Medulla oblongata (tissue), 1 donor: ENCODE results near the gene SYT3.

Experiments used
- DNase-seq: peaks from one replicate; pipeline ENCODE4 v3.0.0-alpha.2; 2015; ENCODE audit errors: extremely low spot score

SYT3 gene, protein sequence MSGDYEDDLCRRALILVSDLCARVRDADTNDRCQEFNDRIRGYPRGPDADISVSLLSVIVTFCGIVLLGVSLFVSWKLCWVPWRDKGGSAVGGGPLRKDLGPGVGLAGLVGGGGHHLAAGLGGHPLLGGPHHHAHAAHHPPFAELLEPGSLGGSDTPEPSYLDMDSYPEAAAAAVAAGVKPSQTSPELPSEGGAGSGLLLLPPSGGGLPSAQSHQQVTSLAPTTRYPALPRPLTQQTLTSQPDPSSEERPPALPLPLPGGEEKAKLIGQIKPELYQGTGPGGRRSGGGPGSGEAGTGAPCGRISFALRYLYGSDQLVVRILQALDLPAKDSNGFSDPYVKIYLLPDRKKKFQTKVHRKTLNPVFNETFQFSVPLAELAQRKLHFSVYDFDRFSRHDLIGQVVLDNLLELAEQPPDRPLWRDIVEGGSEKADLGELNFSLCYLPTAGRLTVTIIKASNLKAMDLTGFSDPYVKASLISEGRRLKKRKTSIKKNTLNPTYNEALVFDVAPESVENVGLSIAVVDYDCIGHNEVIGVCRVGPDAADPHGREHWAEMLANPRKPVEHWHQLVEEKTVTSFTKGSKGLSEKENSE

DNA sequence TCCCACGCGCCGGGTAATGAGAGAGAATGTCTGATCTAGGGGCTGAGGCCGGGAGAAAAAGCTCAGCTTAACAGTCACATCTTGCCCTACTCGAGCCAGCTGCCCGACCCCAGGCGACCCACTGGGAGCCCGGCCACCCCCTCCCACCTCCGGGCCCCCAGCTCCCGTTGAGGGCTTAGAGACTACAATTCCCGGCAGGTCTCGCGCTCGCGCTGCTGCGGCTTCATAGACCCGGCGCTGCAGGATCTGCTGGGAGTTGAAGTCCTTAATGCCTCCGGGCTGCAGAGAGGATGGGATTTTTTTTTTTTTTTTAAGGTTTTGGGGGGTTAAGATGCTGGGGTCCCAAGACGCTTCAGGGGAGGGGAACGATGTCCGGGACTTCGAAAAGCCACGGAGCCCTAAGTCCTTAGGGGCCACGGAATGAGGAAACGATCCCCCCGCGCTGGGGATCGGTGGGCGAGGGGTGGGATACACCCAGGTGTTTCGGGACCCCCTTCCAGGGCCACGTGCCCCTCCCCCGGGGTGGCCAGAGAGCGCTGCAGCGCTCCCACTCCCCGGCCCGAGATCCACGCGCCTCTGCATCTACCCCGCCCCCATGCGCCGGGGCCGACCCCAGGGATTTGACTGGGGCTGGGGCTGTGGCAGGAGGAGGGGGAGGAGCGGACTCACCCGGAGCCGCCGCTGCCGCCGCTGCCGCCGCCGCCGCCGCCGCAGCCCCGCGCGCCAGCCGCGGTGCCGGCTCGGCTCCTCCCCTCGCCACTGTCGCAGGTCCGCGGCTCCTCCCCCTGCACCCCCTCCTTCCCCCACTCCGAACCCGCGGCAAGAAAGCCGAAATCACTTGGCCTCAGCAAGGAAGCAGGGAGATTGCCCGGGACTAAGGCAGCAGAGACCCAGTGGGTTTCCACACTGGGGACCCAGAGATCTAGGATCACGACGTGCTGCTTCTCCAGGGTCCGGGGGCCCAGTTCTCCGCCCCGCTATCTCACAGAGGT is at the start of gene SYT3:
Gene SYT3, minus strand, starts transcription at position 761 of the 992 bp plus-strand sequence. CDS start 2,470 bp downstream, outside the sequence.
- peak; percentile 66 for DNase-seq

GRCh38 chr19:50688766-50689165 is 49.1 kb upstream of the SYT3 start:
- DNase-seq = no peak

DNA sequence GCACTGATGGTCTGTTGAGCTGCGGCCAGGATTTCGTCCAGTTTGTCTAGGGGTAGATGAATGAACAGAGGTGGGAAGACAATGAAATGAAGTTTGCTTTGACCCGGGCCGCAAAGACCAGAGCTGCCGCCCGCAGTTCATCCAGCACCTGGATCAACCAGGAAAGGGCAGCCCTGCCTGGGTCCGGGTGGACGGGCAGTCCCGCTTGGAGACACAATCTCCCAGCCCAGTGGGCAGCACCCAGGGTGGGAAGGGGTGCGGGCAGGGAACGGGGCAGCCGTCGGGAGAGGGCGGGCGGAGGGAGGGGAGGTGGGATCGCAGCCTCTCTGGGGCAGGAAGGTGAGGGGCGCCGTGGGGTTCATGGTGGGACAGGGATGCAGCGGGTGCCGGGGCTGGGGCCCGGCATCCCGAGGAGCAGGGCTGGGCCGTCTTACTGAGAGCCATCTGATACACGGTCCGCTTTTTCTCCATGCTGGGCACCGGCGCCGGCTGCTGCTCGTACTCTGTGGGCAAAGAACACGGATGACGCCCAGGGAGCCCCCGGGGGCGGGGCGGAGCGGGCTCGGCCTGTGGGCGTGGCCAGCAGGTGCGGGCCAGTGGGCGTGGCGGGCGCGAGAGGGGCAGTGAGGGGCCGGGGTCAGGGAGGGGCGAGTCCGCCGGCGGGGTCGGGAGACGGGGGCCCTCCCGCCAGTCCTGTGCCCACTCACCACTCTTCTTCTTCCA is 46.8 kb upstream of the SYT3 start:
- no peak for DNase-seq

DNA sequence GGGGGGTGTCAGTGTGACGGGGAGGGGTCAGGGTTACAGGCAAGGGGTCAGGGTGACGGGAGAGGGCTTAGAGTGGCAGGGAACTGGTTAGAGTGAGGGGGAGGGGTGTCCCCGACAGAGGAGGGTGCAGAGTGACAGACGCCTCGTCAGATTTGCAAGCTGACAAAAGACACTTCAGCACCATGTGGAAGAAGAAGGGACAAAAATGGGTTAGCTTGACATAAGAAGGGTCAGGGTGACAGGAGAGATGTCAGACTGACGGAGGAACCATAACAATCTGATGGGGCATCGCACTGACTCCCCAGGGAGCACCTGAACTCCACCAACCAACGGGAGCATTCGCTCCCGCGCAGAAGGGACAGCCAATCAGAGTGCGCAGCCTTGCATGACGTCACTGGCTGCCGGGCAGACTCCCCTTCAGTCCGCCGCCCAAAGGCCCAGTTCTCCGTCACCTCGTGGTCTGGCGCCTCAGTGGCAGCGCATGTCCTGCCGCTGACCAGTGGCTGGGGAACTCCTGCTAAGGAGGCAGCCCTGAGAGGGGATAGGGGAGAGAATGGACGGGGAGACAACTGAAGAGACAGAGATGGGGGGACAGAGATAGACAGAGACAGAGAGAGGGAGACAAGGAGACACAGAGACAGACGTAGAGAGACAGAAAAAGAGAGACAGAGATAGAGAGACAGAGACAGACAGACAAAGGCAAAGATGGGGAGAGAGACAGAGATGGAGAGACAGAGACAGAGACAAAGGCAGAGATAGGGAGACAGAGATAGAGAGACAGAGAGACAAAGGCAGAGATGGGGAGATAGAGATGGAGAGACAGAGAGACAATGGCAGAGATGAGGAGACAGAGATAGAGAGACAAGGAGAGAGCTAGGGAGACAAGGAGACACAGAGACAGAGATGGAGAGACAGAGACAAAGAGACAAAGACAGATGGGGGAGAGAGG is 39.8 kb upstream of the SYT3 start:
- DNase-seq = peak; percentile 86

GRCh38 chr19:50678323-50678722 is 38.6 kb upstream of the SYT3 start:
- no peak for DNase-seq

- DNase-seq = no peak
These were observed 38.0 kb upstream of the SYT3 start for GRCh38 chr19:50677636-50678035.

DNA sequence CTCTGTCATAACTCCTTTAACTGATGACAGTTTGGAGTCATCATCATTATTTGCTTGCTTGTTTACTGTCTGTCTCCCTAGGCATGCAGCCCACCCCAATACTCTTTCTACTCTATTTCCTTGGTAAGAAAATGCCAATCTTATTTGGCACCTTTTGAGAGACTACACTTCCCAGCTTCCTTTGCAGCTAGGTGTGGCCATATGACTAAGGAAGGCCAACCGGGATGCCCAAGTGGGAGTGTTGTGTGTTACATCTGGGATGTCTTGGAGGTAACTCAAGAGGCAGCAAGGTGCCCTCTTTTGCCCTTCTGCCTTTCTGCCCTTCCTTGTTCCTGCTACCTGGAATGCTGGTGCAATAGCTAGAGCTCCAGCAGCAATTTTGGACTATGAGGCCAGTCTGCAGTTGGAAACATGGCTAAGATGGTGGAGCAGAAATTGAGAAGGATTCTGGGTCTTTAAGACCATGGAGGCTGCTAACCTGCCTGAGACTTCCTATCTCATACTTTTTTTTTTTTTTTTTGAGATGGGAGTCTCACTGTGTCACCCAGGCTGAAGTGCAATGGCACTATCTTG is 37.0 kb upstream of the SYT3 start:
- no peak for DNase-seq

DNA sequence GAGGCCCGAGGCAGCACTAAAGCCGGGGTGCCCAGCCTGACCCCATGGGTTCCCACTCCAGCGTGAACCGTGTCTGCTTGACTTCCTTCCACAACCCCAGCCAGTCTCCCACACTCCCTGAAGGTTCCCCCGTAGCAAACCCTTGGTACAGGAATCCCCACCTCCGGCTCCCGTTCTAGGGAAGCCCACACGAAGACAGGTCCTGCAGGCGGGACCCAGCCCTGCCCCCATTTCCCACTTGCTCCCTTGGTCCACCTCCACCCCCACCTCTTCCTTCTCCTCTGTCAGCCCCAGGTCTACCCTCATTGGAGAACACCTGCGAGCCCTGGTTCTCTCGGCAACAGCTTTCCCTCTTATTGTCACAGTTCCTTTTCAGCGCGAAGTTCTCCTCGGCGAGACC is 33.4 kb upstream of the SYT3 start:
- DNase-seq = no peak

GRCh38 chr19:50670102-50670380 is 30.4 kb upstream of the SYT3 start:
- no peak for DNase-seq

DNA sequence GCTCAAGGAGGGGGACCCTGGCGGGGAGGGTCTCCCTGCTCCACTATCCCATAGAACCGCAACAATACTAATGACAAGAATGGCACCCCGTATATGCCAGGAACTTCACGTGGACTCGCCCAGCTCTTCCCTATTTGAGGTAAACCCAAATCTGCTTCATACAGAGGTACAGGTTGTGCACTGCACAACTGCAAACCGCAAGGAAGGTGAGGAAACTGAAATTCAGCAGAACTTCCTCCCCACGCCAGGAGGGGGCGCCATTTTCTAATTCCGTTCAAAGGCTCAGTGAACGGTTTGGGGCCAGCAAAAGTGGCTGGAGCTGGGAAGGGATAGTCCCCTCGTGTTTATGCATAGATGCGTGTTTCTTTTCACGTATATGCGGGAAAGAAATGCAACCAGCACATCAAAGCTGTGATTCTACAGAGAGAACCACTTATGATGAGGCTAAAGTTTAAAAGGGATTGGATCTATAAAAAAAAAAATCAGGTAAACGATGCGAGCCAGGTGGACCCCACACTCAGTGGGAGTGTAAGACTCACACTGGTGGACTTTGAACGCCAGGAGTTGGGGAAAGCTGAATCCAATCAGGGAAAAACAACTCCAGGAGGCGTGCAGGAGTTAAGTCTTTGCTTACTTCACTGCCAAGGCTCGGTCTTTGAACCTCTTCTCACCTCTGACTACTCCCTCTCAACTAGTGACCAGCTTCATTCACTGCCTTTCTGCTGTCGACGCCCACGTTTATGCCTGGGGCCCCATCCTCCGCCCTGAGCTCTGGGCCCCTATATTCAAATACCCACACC is 29.8 kb upstream of the SYT3 start:
- DNase-seq = peak; percentile 27

GRCh38 chr19:50668879-50669278 is 29.2 kb upstream of the SYT3 start:
- no peak for DNase-seq

GRCh38 chr19:50668416-50668815 is 28.7 kb upstream of the SYT3 start:
- no peak for DNase-seq

GRCh38 chr19:50667759-50668231 is 28.1 kb upstream of the SYT3 start:
- DNase-seq = no peak

DNA sequence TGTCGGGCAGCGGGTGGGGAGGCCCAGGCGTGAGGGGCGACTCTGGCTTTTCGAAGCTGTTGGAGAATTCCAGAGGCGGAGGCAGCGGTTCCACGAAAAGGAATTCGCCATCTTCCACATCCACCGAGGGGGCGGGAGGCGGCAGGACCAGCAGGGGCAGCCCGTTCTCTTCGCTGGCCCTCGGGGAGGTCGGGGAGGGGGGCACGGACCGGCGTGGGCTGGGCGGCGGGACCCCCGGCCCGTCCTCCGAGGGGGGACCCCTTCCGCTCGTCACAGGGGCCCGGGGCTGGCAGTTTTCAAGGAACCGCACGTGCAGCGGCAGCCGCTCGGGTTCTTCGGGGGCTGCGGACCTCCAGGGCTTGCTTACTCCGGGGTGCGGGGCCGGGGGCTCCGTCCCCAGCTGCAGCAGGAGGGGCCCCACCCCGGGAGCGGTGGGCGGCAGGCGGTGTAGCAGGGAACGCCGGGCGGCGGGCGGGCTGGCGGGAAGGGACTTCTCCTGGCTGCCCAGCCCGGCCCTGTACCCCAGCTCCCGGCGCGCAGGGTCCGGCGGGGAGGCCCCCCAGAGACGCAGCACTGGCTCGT is 27.6 kb upstream of the SYT3 start:
- DNase-seq = no peak

DNA sequence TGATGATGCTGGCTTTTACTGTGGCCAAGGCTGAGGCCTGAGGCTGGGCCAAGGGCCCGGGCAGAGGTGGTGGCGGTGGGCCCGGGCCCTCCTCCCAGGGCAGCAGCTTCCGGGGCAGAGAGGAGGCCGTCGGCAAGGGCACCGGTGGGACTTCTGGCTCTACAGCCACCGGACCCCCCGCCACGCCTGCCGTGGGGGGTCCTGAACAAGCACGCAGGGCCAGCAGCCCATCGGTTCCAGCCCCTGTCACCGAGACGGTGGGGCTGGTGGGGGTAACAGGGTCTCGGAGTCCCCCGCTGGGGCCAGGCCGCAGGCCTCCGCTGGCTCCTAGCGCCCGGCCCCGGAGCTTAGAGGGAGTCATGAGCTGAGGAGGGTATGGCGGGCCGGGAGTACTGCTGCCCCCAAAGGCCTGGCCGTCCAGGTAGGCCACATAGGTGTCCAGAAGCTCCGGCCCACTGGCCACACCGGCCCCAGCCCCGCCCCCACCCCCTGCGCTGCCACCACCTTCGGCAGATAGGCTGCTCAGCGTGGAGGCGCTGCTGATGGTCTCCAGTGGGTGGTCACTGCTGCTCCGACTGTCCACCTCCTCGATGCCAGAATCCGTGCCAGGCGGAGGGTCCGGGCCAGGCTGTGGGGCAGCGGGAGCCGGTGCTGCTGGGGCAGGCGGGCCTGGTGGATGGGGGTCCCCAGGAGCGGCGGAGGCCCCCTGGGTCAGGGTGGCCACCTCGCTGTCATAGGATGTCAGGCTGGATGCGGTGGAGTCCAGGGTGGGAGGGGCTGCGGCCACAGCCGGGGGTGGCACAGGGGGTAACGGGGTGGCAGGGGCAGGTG is 26.9 kb upstream of the SYT3 start:
- no peak for DNase-seq

GRCh38 chr19:50664204-50664603 is 24.5 kb upstream of the SYT3 start:
- DNase-seq = no peak

DNA sequence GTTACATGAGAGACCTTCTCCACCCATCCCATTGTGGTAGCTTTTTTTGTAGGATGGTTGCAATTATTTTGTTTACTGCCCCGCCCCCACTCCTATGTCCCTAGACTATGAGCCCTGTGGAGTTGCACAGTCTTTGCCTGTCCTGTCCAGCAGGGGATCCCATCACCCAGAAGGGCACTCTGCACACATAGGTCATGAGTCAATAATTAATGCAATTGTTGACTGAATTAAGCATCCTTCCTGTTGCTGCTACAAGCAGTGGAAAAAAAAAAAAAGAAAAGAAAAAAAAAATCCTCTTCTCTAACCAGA is 23.8 kb upstream of the SYT3 start:
- DNase-seq = no peak
